Activated CD4-positive, alpha-beta T cell treated with anti-CD3 and anti-CD28 coated beads, Interleukin-2, amount 50 U/mL, for 1 hour (primary cell): ENCODE measurements around the gene DECR2.
"Not testable (repeated sequence)": the region's sequence is repeated elsewhere in the genome, so short reads cannot be mapped to it uniquely, and the experiment has no call there.

Experiments used
- DNase-seq: peaks from one replicate; pipeline ENCODE4 v3.0.0-alpha.2; 2020

DECR2 gene

GRCh38 chr16:367333-367903, 34.3 kb upstream of the DECR2 start:
- no peak for DNase-seq

DNA sequence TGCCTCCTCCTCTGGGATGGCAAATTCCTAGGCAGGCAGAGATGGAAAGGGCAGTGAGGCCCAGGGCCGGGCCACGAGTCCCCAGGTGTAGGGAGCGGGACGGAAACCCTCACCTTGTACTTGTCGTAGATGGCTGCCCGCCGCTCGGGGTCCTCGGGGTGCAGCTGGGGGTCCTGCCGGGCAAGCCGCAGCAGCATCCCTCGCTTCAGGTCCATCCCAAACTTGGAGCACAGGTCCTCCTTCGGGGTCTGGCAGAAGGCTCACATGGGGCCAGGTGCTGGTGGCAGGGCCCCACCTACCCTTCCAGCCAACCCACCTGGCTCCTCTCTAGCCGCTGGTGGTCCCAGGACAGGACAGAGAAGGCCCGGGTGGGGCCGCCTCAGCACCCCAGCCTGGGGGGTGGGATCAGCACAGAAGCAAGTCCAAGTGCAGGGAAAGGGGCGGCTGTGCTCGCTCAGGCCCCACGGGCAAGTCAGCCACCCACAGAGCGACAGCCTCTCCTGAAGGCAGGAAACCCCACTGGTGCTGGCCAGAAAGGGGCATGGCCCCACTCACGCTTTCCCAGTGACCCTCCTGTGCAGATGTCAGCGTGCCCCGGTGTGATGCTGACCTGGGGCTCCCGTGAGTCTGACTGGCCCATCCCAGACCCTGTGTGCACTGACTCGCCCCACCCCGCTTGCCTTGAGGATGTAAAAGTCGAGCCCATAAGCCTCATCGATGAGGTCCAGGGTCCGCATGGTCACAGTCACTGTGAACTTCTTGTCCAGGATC, 33.1 kb upstream of the DECR2 start:
- no peak for DNase-seq

- no peak for DNase-seq
These were observed 32.3 kb upstream of the DECR2 start for GRCh38 chr16:369275-369865.

GRCh38 chr16:369866-370436, 31.7 kb upstream of the DECR2 start:
- no peak for DNase-seq

DNA sequence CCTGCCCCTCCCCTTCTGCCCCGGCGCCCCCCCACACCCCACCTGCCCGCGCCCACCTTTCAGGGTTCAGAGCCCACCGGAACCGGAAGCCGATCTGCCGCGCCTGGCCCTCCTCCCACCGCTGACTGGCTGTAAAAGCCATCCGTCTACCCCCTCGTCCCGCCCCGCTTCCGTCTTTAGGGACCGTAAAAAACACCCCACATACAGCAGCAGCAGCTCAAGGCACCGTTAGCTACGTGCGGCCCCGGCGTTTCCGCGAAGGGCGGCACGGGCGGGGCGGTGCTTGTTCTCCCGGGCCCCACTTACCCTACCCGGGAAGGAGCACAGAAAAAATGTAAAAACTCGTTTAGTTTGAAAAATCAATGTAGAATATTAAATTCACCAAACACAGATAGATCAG, 31.2 kb upstream of the DECR2 start, which contains the start of gene MRPL28:
Gene MRPL28 (minus strand): TSS at position 96 of the 400 bp plus-strand sequence. CDS start 320 bp downstream, outside the sequence.
- peak; percentile 91 for DNase-seq

DNA sequence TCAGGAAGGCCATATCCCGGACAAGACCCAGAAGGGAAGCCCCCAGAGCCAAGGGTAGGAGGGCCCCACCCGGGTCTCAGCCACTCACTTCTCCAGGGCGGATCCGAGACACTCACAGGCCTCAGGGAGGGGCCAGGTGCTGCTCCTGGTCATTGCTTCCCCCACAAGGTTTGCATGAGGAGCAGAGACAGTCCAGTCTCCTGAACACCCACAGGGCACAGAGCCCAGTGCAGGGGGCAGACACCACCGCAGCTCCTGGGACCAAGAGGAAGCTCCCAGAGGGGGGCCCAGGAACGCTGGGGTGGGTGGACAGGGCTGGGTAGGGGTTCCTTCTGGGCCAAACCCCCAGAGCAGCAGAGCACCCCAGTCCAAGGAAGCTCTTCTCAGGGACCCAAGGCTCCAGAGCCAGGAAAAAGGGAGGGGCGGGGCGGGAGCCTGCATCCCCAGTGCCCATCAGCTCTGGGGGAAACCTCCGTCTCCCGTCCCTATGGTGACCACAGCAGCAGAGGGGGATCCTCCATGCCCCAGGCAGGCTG, 30.6 kb upstream of the DECR2 start:
- DNase-seq, result no peak

DNA sequence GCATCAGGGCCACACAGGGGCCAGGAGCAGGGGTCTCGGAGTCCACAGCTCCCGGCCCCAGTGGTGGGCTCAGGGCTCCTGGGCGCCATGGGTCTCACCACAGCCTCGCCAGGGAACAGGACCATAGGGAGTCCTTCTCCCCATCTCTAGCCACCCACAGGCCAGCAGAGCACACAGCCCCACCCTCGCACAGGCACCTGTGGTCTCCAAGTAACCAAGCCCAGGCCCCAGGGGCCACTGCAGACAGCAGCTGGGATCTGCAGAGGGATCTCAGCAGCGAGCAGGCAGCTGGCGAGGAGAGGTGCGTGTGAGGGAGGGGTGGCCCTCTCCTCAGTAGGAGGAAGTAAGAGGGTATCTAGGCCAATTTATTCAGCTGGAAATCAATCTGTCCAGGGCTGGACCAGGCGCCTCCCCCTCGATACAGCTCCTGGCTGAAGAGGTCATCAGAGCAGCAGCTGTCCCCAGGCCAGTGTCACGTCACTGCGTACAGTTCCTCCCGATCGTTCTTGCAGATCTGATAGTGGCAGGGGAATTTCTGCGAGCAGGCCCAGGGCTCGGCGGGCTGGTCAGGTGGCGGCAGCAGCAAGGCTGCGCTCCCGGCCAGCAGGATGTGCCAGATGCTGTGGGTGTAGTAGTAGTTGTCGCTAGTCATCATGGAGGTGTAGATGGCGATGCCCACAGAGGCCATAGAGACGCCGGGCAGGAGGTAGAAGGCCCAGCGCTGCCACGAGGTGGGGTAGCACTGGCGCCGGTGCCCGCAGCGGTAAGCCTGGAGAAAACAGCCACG, 30.0 kb upstream of the DECR2 start:
- DNase-seq, result no peak

- DNase-seq, result no peak
These were observed 29.2 kb upstream of the DECR2 start for GRCh38 chr16:372302-372983.

GRCh38 chr16:373020-373598, 28.6 kb upstream of the DECR2 start:
- no peak for DNase-seq

DNA sequence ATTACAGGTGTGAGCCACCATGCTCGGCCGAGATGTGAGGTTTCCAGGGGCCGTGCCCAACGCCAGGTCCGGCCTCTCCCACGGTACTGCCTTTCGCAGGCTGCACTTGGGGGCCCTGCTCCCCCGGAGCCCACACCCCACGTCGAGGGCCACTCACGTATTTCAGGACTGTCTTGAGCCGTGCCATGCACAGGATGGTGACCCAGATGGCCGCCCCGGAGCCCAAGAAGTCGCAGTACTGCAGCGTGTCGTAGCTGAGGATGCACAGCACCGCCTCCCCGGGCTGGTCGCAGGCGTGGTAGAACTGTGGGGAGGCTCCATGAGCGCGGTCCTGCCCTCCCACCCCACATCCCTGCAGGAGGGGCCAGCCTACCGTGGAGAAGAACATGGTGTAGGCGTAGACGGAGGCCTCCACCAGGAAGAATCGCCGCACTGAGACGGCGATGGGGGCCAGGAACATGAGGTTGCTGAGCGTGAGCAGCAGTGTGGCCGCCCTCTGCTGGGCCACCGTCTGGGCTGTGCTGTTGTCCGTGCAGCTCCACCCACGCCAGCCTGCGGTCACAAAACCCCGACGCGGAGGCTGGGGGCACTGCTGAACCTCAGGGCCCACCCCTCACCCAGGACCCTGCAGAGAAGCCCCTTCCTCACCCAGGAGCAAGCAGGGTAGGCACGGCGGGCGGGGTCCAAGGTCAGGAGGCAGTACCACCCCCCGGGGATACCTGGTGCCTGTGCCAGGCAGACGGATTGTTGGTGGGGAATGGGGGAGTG, 27.7 kb upstream of the DECR2 start:
- no peak for DNase-seq

DNA sequence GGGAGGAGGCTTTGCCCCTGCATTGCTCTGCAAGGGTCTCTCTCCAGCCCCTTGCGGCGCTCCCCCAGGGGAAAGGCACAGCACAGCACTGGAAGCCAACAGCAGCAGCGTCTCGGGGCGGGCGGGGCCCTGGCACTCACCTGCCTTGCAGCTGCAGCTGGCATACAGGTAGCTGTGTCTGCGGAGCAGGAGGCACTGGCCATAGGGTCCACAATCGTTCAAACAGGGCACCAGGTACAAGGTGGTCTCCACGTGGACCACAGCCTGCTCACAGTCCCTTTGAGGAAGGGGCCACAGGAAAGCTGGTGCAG, 27.1 kb upstream of the DECR2 start:
- DNase-seq, result no peak

DNA sequence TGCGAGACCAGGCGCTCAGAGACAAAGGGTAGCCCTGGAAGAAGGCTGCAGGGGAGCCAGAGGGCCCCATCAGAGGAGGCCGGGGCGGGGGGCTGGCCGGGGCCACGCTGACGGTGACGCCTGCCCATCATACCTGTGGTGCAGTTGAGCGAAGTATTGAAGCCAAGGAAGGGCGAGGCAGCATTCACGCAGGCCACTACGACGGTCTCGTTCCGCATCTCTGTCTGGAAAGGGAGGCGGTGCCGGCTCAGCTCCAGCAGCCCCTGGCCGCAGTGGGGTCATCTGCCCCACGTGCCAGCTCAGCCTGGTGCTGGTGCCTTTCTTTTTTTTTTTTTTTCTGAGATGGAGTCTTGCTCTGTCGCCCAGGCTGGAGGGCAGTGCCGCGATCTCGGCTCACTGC, 26.5 kb upstream of the DECR2 start:
- no peak for DNase-seq

DNA sequence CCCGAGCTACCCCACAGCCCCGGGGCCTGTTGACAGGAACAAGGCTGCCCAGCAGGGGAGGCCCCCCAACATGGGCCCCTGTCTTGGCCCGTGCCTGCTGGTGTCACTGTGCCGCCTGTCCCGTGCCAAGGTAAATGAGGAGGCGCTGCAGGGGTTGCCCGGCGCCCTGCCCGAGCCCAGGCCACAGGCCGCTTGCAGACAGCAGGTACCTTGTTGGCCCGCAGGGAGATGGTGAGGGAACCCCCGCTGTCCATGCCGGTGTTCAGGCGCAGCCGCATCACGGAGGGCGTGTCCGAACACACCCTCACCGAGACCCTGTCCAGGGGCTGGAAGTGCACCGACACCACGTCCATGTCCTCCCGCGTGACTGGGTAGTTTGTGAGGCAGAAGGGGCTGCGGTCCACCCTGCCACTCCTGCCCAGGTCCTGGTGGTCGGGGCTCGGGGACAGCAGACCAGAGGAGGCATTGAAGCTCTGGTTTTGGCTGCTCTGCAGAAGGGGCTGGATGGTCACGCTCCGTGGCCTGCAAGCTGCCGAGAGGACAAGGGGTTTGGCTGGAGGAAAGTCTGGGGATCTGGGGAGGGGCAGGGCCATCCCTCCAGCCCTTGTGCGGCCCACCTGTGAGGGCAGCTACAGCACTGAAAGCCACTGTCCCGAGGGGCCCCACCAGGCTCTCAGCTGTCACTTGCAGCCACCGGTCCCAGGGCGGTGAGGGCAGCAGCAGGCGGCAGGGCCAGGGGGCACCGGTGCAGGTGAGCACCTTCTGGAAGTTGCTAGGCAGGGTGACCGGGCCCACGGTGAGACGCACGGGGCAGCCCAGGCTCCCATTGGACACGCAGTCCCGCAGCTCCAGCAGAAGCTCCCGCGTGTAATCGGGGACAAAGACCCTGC, 25.5 kb upstream of the DECR2 start:
- no peak for DNase-seq

DNA sequence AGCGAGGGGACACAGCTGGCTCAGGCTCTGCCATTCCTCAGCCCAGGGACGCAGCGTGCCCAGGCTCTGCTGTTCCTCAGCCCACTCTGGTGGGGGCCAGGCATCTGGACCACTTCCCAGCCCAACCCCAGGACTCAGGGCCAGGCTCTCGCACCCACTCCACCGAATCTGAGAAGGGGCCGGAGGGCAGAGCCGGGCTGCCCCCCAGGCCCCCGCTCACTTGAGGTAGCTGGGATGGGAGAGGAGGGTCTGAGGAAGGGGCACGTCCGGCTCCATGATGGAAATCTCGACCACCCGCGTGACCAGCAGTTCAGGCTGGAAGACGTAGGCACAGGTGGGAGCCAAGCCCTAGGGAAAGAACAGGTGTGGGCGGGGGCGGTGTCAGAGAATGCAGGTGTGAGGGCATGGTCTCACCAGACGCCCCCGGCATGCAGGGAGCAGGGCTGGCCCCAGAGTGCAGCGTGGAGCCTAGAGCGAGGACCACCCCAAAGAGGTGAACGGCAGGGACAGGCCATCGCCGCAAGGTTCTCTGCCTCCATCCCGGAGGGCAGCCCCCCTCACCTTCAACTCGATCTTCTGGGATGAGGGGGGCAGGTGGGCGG, 24.8 kb upstream of the DECR2 start:
- no peak for DNase-seq

- DNase-seq, result no peak
These were observed 24.2 kb upstream of the DECR2 start for GRCh38 chr16:377419-377951.

DNA sequence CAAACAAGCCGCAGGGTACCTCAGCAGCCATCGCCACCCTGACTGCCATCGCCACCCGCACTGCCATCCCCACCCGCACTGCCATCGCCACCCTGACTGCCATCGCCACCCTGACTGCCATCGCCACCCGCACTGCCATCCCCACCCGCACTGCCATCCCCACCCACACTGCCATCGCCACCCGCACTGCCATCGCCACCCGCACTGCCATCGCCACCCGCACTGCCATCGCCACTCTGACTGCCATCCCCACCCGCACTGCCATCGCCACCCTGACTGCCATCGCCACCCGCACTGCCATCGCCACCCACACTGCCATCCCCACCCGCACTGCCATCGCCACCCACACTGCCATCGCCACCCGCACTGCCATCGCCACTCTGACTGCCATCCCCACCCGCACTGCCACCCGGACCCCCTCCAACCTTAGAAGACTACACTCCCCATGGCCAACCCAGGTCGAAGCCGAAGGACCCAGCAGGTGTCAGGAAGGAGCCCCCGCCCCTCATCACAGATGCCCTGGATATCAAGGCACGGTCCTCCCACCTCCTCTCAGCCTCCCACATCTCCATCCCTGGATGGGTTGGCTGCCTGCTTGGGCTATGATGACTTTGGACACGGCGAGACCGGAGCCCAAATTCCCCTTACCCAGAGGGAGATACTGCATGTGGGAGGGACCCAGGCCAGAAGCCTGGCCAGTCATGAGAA, 23.4 kb upstream of the DECR2 start:
- not testable (repeated sequence) for DNase-seq

DNA sequence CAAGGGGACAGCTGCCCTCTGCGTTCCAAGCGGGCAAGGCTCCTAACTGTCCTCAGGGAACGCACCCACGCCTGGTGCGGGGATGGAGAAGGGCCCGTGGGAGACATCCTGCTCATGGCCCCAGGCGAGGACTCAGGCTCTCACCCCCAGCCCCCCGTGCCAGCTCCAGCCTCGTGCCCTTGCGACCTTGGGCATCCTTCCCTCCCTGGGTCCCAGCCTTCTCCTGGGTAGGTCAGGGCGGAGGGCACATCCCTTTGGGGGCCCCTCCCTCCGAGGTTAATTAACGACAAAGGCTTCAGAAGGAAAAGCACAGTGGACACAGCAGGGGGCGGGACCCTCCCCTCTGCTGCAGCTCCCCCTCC, 22.9 kb upstream of the DECR2 start:
- DNase-seq, result no peak

DNA sequence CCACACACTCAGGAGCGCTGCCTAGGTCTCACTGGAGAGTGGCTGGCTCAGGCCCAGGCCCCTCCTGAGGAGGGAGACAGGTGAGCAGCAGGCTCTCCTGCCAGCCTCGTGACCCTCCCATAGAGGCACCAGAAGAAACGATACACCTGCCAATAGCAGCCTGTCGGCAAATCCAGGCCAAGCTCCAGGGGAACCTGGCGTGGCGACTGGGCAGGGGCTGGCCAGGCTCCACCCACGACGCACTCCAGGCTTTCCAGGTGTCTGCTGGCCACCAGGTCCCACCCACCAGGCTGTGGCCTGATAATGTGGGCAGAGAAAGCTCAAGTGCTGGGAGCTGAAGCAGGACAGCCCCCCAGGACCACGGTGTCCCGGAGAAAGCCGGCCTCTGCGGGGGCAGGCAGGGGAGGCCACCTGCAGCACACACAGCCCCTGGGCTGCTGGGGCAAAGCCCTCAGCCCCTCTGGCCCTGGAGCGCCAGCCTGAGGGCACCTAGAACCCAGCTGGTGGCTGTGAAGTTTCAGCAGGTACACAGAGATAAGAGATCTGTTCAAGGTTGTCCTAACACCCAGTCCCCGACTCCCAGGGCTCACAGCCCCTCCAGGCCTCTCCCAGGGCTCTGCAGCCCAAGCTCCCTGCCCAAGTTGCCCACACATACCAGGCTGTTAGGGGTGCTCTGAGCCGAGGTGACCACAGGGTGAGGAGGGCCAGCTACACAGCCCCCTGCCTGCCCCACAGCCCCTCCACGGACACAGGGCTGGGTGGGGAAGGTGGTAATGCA, 22.3 kb upstream of the DECR2 start:
- no peak for DNase-seq
